ENCODE results near the gene OCA2. TPM values are rescaled to one million over a fixed set of nuclear protein-coding genes. Genes with fewer than 3 reads are reported as not detected.

The OCA2 gene
- polyA plus RNA-seq, 3 donors, result not detected

GRCh38 chr15:28103831-28104230, 4.7 kb upstream of the OCA2 start:
- no peaks in the 10 kb centered on the region for H3K36me3 ChIP-seq (replicated peaks in 1 of 2; ENCODE audit: control insufficient read depth in 1 of 2, insufficient read depth in 2 of 2, low read length in 2 of 2)
- H3K4me1 Mint-ChIP-seq, result peaks cover 17% of the 10 kb centered on the region
- intact Hi-C loops (cut with micrococcal nuclease), result no loop called here
- peaks cover 9 to 25% of the 10 kb centered on the region in 2 donors for H3K9me3 ChIP-seq (replicated peaks in 1 of 2; ENCODE audit: control insufficient read depth in 1 of 2, insufficient read depth in 1 of 2, low read length in 2 of 2)
- no peak overlapping the region for H3K4me3 ChIP-seq (replicated peaks in 1 of 3; ENCODE audit: low read depth in 2 of 3, low read length in 3 of 3)
- DNase-seq, result no peak
- H3K27me3 Mint-ChIP-seq (ENCODE audit: low read depth in 3 of 3), result peaks cover 51 to 73% (median 57%) of the 10 kb centered on the region in 3 donors
- no peak overlapping the region for H3K9ac ChIP-seq (ENCODE audit: insufficient read depth, low read length, poor library complexity, severe bottlenecking)
- H3K79me2 ChIP-seq (ENCODE audit: insufficient read depth, low read length), result no peaks in the 10 kb centered on the region
- H3K9me3 Mint-ChIP-seq, result peaks cover 3 to 30% (median 16%) of the 10 kb centered on the region in 7 donors
- H4K20me1 ChIP-seq (ENCODE audit: insufficient read depth, low read length), result no peaks in the 10 kb centered on the region
- peaks cover 0 to 4% of the 10 kb centered on the region in 2 donors for H3K36me3 Mint-ChIP-seq
- H2AFZ ChIP-seq (ENCODE audit: insufficient read depth, low read depth, low read length, poor library complexity, severe bottlenecking), result no peak overlapping the region
- no peak overlapping the region for H3K4me2 ChIP-seq (replicated peaks; ENCODE audit: extremely low read depth, low read length, poor library complexity, severe bottlenecking)
- 98% methylated on average over 9 of the region's 10 CpGs for WGBS (ENCODE audit: insufficient coverage)
- H3K4me1 ChIP-seq (ENCODE audit: control insufficient read depth in 1 of 2, insufficient read depth in 2 of 2, low read length in 2 of 2), result peaks cover 3 to 21% of the 10 kb centered on the region in 2 donors
- TF ChIP-seq CTCF (IDR thresholded peaks at IDR 0.05), result no peak
- no peak overlapping the region for H3K4me3 Mint-ChIP-seq
- no peak overlapping the region for H3K27ac Mint-ChIP-seq
- H3K27ac ChIP-seq (ENCODE audit: low read depth in 1 of 2, low read length in 2 of 2), result no peak overlapping the region
- peaks cover 19 to 63% of the 10 kb centered on the region in 2 donors for H3K27me3 ChIP-seq (ENCODE audit: control insufficient read depth in 2 of 2, insufficient read depth in 2 of 2, low read length in 2 of 2)

DNA sequence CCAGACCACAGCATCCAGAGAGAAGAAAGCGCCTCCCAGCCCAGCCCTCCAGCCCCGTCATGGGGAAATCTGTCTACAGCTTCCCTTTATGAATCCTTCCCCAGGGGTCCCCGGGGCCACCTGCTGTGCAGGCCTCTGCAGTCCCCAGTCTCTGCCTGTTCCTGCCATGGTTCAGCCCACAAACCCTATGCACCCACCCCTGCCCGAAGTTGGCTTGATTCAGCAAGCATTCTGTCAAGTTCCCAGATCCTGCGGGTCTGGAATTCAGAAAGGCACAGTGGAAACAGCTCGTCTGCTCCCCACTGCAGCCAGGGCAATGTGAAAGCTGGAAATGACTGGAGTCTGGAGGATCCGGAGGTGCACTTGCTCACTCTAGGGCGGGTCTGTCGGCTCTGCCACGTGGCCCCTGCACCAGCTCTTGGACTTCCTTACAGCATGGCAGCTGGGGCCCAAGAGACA, 2.9 kb upstream of the OCA2 start:
- Mint-ChIP-seq H3K9me3 (peaks cover 3 to 32% (median 19%) of the 10 kb centered on the region in 7 donors), H3K4me1 (peaks cover 22% of the 10 kb centered on the region), H3K27me3 (ENCODE audit: low read depth in 3 of 3) (peaks cover 54 to 73% (median 59%) of the 10 kb centered on the region in 3 donors), H3K36me3 (peaks cover 0 to 6% of the 10 kb centered on the region in 2 donors), H3K4me3 (no peak overlapping the region), H3K27ac (no peak overlapping the region)
- intact Hi-C loops (cut with micrococcal nuclease), result no loop called here
- no peak for TF ChIP-seq CTCF (IDR thresholded peaks at IDR 0.05)
- H3K4me2 ChIP-seq (replicated peaks; ENCODE audit: extremely low read depth, low read length, poor library complexity, severe bottlenecking), result no peak overlapping the region
- WGBS (ENCODE audit: insufficient coverage), result 67% methylated on average over 8 of the region's 10 CpGs
- H3K4me1 ChIP-seq (ENCODE audit: control insufficient read depth in 1 of 2, insufficient read depth in 2 of 2, low read length in 2 of 2), result peaks cover 4 to 19% of the 10 kb centered on the region in 2 donors
- H3K36me3 ChIP-seq (replicated peaks in 1 of 2; ENCODE audit: control insufficient read depth in 1 of 2, insufficient read depth in 2 of 2, low read length in 2 of 2), result no peaks in the 10 kb centered on the region
- H3K9ac ChIP-seq (ENCODE audit: insufficient read depth, low read length, poor library complexity, severe bottlenecking), result no peak overlapping the region
- H3K27ac ChIP-seq (ENCODE audit: low read depth in 1 of 2, low read length in 2 of 2), result no peak overlapping the region
- no peaks in the 10 kb centered on the region for H3K79me2 ChIP-seq (ENCODE audit: insufficient read depth, low read length)
- no peaks in the 10 kb centered on the region for H4K20me1 ChIP-seq (ENCODE audit: insufficient read depth, low read length)
- H3K9me3 ChIP-seq (replicated peaks in 1 of 2; ENCODE audit: control insufficient read depth in 1 of 2, insufficient read depth in 1 of 2, low read length in 2 of 2), result peaks cover 9 to 42% of the 10 kb centered on the region in 2 donors
- H2AFZ ChIP-seq (ENCODE audit: insufficient read depth, low read depth, low read length, poor library complexity, severe bottlenecking), result no peak overlapping the region
- no peak for DNase-seq
- no peak overlapping the region for H3K4me3 ChIP-seq (replicated peaks in 1 of 3; ENCODE audit: low read depth in 2 of 3, low read length in 3 of 3)
- peaks cover 31 to 65% of the 10 kb centered on the region in 2 donors for H3K27me3 ChIP-seq (ENCODE audit: control insufficient read depth in 2 of 2, insufficient read depth in 2 of 2, low read length in 2 of 2)
